GM23338 (cell line): ENCODE data around the gene ZNF865. TPM values are rescaled to one million over a fixed set of nuclear protein-coding genes. Genes with fewer than 3 reads are reported as not detected.
A peak's percentile ranks its signal among the peaks of the same experiment; 100 is the strongest.

Experiments used
- ATAC-seq: fragments of 200-7000 bp; cut with Tn5 transposase; 3 replicates; pipeline ENCODE4 v1.9.1; 2020
- DNase-seq: peaks from one replicate; pipeline ENCODE4 v3.0.0-alpha.2; 2015; ENCODE audit warnings: low spot score
- H2AFZ ChIP-seq: fragments of 200-600 bp; sonication (generic); 2 replicates; pipeline ENCODE4 v1.8.0; 2016; ENCODE audit warnings: antibody characterized with exemption, mild to moderate bottlenecking, moderate library complexity
- H3F3A ChIP-seq: fragments of 200-600 bp; sonication (generic); replicated peaks from 2 replicates; pipeline ENCODE4 v1.8.0; 2017; ENCODE audit warnings: antibody characterized with exemption, mixed run types, low read depth
- H3K27ac ChIP-seq: fragments of 200-600 bp; sonication (generic); 2 replicates; pipeline ENCODE4 v1.6.1; 2016; ENCODE audit warnings: low read depth
- H3K27me3 ChIP-seq: fragments of 200-600 bp; sonication (generic); 2 replicates; pipeline ENCODE4 v1.8.0; 2016; ENCODE audit warnings: mild to moderate bottlenecking, mixed run types, moderate library complexity; ENCODE audit not compliant: insufficient read depth
- H3K36me3 ChIP-seq: fragments of 200-600 bp; sonication (generic); 2 replicates; pipeline ENCODE4 v1.8.0; 2016; ENCODE audit warnings: mild to moderate bottlenecking; ENCODE audit not compliant: insufficient read depth
- H3K4me1 ChIP-seq: fragments of 200-600 bp; sonication (generic); 2 replicates; pipeline ENCODE4 v1.8.0; 2016; ENCODE audit warnings: mild to moderate bottlenecking, moderate library complexity; ENCODE audit not compliant: insufficient read depth
- H3K4me2 ChIP-seq: fragments of 200-600 bp; sonication (generic); 2 replicates; pipeline ENCODE4 v1.7.1; 2017; ENCODE audit warnings: mixed run types
- H3K4me3 ChIP-seq: fragments of 200-600 bp; sonication (generic); 2 replicates; pipeline ENCODE4 v1.6.1; 2016; ENCODE audit warnings: mixed run types
- H3K79me2 ChIP-seq: fragments of 200-600 bp; sonication (generic); replicated peaks from 2 replicates; pipeline ENCODE4 v1.8.0; 2017; ENCODE audit warnings: mild to moderate bottlenecking; ENCODE audit not compliant: insufficient read depth
- H3K9me2 ChIP-seq: fragments of 200-600 bp; sonication (generic); 2 replicates; pipeline ENCODE4 v1.8.0; 2017; ENCODE audit not compliant: insufficient read depth
- H4K20me1 ChIP-seq: fragments of 200-600 bp; sonication (generic); replicated peaks from 2 replicates; pipeline ENCODE4 v1.8.0; 2017; ENCODE audit warnings: mild to moderate bottlenecking; ENCODE audit not compliant: insufficient read depth
- H3K27ac Mint-ChIP-seq: 2 replicates; pipeline ENCODE4 v1.8.0; 2020; ENCODE audit warnings: inconsistent platforms, mild to moderate bottlenecking, moderate library complexity, mixed read lengths
- H3K27me3 Mint-ChIP-seq: 3 replicates; pipeline ENCODE4 v1.8.0; 2022; ENCODE audit warnings: low read depth, mild to moderate bottlenecking, moderate library complexity, mixed read lengths, inconsistent platforms; ENCODE audit not compliant: insufficient read depth, poor library complexity
- H3K36me3 Mint-ChIP-seq: 3 replicates; pipeline ENCODE4 v1.8.0; 2021; ENCODE audit warnings: low read depth, mild to moderate bottlenecking, inconsistent platforms, moderate library complexity, mixed read lengths
- H3K4me1 Mint-ChIP-seq: 3 replicates; pipeline ENCODE4 v1.8.0; 2020; ENCODE audit warnings: mild to moderate bottlenecking, inconsistent platforms, mixed read lengths
- H3K4me3 Mint-ChIP-seq: 3 replicates; pipeline ENCODE4 v1.8.0; 2021; ENCODE audit warnings: moderate library complexity, mild to moderate bottlenecking, inconsistent platforms, mixed read lengths
- H3K9me3 Mint-ChIP-seq: 3 replicates; pipeline ENCODE4 v1.8.0; 2020; ENCODE audit warnings: moderate library complexity, mild to moderate bottlenecking, inconsistent platforms, mixed read lengths
- CREB1 ChIP-seq: fragments of 250-450 bp; sonication (Bioruptor Pico); IDR thresholded peaks from 2 replicates; pipeline ENCODE4 v1.5.0; 2020; ENCODE audit warnings: low read depth, mild to moderate bottlenecking, moderate library complexity
- EZH2 ChIP-seq: fragments of 200-600 bp; sonication (generic); IDR thresholded peaks from one replicate; pipeline ENCODE4 v1.8.0; 2017; ENCODE audit warnings: antibody characterized with exemption, mild to moderate bottlenecking, low read depth; ENCODE audit not compliant: unreplicated experiment
- EZH2phosphoT487 ChIP-seq: fragments of 200-600 bp; sonication (generic); IDR thresholded peaks from one replicate; pipeline ENCODE4 v1.8.1; 2018; ENCODE audit warnings: antibody characterized with exemption; ENCODE audit not compliant: unreplicated experiment
- JUNB ChIP-seq: IDR thresholded peaks from one replicate; pipeline ENCODE4 v1.6.1; 2016; ENCODE audit warnings: antibody characterized with exemption; ENCODE audit not compliant: unreplicated experiment
- NANOG ChIP-seq: IDR thresholded peaks from 2 replicates; pipeline ENCODE4 v1.6.1; 2016; ENCODE audit warnings: antibody characterized with exemption, borderline replicate concordance
- POLR2AphosphoS5 ChIP-seq: IDR thresholded peaks from 2 replicates; pipeline ENCODE4 v1.6.1; 2016; ENCODE audit warnings: antibody characterized with exemption, low read depth
- STAT1 ChIP-seq: IDR thresholded peaks from one replicate; pipeline ENCODE4 v1.6.1; 2016; ENCODE audit warnings: antibody characterized with exemption; ENCODE audit not compliant: unreplicated experiment
- ZNF114 ChIP-seq: fragments of 250-450 bp; sonication (Bioruptor Pico); IDR thresholded peaks from 2 replicates; pipeline ENCODE4 v1.5.0; 2020; ENCODE audit warnings: mild to moderate bottlenecking, moderate library complexity
- ZNF331 ChIP-seq: fragments of 250-450 bp; sonication (Bioruptor Pico); IDR thresholded peaks from 2 replicates; pipeline ENCODE4 v1.5.0; 2020; ENCODE audit warnings: low read depth, mild to moderate bottlenecking, moderate library complexity
- polyA plus RNA-seq: library from polyadenylated mRNA; unstranded; fragments of >200 nt; fragmentation: Nextera tagmentation; extraction: Ambion mirVana; gene quantifications from 2 replicates; pipeline ENCODE4 v1.2.1, GENCODE V29; 2016
- total RNA-seq: library from RNA; depleted of rRNA; stranded (reverse); fragments of >200 nt; shearing (Covaris generic); gene quantifications from 2 replicates; pipeline ENCODE4 v1.2.3, GENCODE V29; 2014
- TF ChIP-seq, protein P1 (sequence below): IDR thresholded peaks from 2 replicates; pipeline ENCODE4 v1.6.1; 2016; ENCODE audit warnings: antibody characterized with exemption
- TF ChIP-seq, protein P2 (sequence below): IDR thresholded peaks from one replicate; pipeline ENCODE4 v1.6.1; 2018; ENCODE audit warnings: antibody characterized with exemption; ENCODE audit not compliant: unreplicated experiment
- TF ChIP-seq, protein P3 (sequence below): fragments of 250-450 bp; sonication (Bioruptor Pico); IDR thresholded peaks from 2 replicates; pipeline ENCODE4 v1.5.0; 2020; ENCODE audit warnings: mild to moderate bottlenecking, moderate library complexity
- TF ChIP-seq, protein P4 (sequence below), 2 experiments: fragments of 200-600 bp in 1 of 2; sonication (generic) in 1 of 2; conservative IDR thresholded peaks; 2 replicates each; pipeline versions ENCODE4 v1.5.1 to v1.6.1; 2016 to 2017; ENCODE audit warnings: antibody characterized with exemption in 2 of 2, low read depth in 2 of 2, mild to moderate bottlenecking in 2 of 2, moderate library complexity in 1 of 2

Gene ZNF865
- total and polyA plus RNA-seq, 2 experiments from 2014 or later: 2.2 to 12.1 TPM

DNA sequence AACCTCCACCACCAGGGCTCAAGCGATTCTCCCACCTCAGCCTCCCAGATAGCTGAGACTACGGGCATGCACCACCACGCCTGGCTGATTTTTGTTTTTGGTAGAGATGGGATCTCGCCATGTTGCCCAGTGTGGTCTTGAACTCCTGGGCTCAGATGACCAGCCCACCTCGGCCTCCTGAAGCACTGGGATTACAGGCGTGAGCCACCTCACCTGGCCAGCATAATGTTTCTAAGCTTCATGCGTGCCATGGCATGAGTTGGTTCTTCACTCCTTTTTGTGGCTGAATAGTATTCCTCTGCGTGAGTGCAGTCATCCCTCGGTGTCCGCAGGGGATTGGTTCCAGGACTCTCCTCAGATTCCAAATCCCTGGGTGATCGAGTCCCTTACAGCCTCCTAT, 20.6 kb upstream of the ZNF865 start:
- Histone ChIP-seq H3K4me3 (no peak overlapping the region), H3K4me1 (peaks cover 14% of the 10 kb centered on the region), H3K27ac (0 out of 2 replicates have a peak overlapping the region, but pooled peaks have one; percentile 55), H3K4me2 (no peak overlapping the region), H2AFZ (peak overlapping the region; percentile 95), H3K9me2 (no peaks in the 10 kb centered on the region), H3K36me3 (no peaks in the 10 kb centered on the region), H3K27me3 (peaks cover 13% of the 10 kb centered on the region; the same call in 1 of the 2 replicates), H3K79me2 (peaks cover 8% of the 10 kb centered on the region; the same call in 1 of the 2 replicates), H4K20me1 (no peaks in the 10 kb centered on the region), H3F3A (peaks cover 21% of the 10 kb centered on the region)
- Mint-ChIP-seq H3K27ac (no peak overlapping the region), H3K27me3 (peaks cover 24% of the 10 kb centered on the region), H3K36me3 (peaks cover under 1% of the 10 kb centered on the region; the same call in 2 of the 3 replicates), H3K4me3 (no peak overlapping the region), H3K9me3 (no peaks in the 10 kb centered on the region; the same call in 1 of the 3 replicates), H3K4me1 (peaks cover 23% of the 10 kb centered on the region)
- DNase-seq: no peak
- TF ChIP-seq EZH2 (no peak), JUNB (no peak), EZH2phosphoT487 (no peak), CREB1 (no peak), NANOG (no peak), POLR2AphosphoS5 (no peak), ZNF114 (CRISPR knock-in tag) (no peak), ZNF331 (no peak), STAT1 (no peak)
- TF ChIP-seq, protein P1, sequence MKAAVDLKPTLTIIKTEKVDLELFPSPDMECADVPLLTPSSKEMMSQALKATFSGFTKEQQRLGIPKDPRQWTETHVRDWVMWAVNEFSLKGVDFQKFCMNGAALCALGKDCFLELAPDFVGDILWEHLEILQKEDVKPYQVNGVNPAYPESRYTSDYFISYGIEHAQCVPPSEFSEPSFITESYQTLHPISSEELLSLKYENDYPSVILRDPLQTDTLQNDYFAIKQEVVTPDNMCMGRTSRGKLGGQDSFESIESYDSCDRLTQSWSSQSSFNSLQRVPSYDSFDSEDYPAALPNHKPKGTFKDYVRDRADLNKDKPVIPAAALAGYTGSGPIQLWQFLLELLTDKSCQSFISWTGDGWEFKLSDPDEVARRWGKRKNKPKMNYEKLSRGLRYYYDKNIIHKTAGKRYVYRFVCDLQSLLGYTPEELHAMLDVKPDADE: no peak
- TF ChIP-seq, protein P2, sequence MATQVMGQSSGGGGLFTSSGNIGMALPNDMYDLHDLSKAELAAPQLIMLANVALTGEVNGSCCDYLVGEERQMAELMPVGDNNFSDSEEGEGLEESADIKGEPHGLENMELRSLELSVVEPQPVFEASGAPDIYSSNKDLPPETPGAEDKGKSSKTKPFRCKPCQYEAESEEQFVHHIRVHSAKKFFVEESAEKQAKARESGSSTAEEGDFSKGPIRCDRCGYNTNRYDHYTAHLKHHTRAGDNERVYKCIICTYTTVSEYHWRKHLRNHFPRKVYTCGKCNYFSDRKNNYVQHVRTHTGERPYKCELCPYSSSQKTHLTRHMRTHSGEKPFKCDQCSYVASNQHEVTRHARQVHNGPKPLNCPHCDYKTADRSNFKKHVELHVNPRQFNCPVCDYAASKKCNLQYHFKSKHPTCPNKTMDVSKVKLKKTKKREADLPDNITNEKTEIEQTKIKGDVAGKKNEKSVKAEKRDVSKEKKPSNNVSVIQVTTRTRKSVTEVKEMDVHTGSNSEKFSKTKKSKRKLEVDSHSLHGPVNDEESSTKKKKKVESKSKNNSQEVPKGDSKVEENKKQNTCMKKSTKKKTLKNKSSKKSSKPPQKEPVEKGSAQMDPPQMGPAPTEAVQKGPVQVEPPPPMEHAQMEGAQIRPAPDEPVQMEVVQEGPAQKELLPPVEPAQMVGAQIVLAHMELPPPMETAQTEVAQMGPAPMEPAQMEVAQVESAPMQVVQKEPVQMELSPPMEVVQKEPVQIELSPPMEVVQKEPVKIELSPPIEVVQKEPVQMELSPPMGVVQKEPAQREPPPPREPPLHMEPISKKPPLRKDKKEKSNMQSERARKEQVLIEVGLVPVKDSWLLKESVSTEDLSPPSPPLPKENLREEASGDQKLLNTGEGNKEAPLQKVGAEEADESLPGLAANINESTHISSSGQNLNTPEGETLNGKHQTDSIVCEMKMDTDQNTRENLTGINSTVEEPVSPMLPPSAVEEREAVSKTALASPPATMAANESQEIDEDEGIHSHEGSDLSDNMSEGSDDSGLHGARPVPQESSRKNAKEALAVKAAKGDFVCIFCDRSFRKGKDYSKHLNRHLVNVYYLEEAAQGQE: no peak
- TF ChIP-seq, protein P3, sequence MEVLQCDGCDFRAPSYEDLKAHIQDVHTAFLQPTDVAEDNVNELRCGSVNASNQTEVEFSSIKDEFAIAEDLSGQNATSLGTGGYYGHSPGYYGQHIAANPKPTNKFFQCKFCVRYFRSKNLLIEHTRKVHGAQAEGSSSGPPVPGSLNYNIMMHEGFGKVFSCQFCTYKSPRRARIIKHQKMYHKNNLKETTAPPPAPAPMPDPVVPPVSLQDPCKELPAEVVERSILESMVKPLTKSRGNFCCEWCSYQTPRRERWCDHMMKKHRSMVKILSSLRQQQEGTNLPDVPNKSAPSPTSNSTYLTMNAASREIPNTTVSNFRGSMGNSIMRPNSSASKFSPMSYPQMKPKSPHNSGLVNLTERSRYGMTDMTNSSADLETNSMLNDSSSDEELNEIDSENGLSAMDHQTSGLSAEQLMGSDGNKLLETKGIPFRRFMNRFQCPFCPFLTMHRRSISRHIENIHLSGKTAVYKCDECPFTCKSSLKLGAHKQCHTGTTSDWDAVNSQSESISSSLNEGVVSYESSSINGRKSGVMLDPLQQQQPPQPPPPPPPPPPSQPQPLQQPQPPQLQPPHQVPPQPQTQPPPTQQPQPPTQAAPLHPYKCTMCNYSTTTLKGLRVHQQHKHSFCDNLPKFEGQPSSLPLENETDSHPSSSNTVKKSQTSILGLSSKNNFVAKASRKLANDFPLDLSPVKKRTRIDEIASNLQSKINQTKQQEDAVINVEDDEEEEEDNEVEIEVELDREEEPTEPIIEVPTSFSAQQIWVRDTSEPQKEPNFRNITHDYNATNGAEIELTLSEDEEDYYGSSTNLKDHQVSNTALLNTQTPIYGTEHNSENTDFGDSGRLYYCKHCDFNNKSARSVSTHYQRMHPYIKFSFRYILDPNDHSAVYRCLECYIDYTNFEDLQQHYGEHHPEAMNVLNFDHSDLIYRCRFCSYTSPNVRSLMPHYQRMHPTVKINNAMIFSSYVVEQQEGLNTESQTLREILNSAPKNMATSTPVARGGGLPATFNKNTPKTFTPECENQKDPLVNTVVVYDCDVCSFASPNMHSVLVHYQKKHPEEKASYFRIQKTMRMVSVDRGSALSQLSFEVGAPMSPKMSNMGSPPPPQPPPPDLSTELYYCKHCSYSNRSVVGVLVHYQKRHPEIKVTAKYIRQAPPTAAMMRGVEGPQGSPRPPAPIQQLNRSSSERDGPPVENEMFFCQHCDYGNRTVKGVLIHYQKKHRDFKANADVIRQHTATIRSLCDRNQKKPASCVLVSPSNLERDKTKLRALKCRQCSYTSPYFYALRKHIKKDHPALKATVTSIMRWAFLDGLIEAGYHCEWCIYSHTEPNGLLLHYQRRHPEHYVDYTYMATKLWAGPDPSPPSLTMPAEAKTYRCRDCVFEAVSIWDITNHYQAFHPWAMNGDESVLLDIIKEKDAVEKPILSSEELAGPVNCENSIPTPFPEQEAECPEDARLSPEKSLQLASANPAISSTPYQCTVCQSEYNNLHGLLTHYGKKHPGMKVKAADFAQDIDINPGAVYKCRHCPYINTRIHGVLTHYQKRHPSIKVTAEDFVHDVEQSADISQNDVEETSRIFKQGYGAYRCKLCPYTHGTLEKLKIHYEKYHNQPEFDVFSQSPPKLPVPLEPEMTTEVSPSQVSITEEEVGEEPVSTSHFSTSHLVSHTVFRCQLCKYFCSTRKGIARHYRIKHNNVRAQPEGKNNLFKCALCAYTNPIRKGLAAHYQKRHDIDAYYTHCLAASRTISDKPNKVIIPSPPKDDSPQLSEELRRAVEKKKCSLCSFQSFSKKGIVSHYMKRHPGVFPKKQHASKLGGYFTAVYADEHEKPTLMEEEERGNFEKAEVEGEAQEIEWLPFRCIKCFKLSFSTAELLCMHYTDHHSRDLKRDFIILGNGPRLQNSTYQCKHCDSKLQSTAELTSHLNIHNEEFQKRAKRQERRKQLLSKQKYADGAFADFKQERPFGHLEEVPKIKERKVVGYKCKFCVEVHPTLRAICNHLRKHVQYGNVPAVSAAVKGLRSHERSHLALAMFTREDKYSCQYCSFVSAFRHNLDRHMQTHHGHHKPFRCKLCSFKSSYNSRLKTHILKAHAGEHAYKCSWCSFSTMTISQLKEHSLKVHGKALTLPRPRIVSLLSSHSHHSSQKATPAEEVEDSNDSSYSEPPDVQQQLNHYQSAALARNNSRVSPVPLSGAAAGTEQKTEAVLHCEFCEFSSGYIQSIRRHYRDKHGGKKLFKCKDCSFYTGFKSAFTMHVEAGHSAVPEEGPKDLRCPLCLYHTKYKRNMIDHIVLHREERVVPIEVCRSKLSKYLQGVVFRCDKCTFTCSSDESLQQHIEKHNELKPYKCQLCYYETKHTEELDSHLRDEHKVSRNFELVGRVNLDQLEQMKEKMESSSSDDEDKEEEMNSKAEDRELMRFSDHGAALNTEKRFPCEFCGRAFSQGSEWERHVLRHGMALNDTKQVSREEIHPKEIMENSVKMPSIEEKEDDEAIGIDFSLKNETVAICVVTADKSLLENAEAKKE: no peak
- TF ChIP-seq, protein P4, sequence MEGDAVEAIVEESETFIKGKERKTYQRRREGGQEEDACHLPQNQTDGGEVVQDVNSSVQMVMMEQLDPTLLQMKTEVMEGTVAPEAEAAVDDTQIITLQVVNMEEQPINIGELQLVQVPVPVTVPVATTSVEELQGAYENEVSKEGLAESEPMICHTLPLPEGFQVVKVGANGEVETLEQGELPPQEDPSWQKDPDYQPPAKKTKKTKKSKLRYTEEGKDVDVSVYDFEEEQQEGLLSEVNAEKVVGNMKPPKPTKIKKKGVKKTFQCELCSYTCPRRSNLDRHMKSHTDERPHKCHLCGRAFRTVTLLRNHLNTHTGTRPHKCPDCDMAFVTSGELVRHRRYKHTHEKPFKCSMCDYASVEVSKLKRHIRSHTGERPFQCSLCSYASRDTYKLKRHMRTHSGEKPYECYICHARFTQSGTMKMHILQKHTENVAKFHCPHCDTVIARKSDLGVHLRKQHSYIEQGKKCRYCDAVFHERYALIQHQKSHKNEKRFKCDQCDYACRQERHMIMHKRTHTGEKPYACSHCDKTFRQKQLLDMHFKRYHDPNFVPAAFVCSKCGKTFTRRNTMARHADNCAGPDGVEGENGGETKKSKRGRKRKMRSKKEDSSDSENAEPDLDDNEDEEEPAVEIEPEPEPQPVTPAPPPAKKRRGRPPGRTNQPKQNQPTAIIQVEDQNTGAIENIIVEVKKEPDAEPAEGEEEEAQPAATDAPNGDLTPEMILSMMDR (conservative IDR thresholded peaks at IDR 0.05; ENCODE audit: low read depth in 2 of 2): no peak
- ATAC-seq: no peak
